GM23338 (cell line): Measurements from ENCODE around the gene OR6K3. TPM values are rescaled to one million over a fixed set of nuclear protein-coding genes. Genes with fewer than 3 reads are reported as not detected.

Experiments
- ATAC-seq: fragments of 200-7000 bp; cut with Tn5 transposase; 3 replicates; pipeline ENCODE4 v1.9.1; 2020
- DNase-seq: peaks from one replicate; pipeline ENCODE4 v3.0.0-alpha.2; 2015; ENCODE audit warnings: low spot score
- H2AFZ ChIP-seq: fragments of 200-600 bp; sonication (generic); 2 replicates; pipeline ENCODE4 v1.8.0; 2016; ENCODE audit warnings: antibody characterized with exemption, mild to moderate bottlenecking, moderate library complexity
- H3F3A ChIP-seq: fragments of 200-600 bp; sonication (generic); replicated peaks from 2 replicates; pipeline ENCODE4 v1.8.0; 2017; ENCODE audit warnings: antibody characterized with exemption, mixed run types, low read depth
- H3K27ac ChIP-seq: fragments of 200-600 bp; sonication (generic); 2 replicates; pipeline ENCODE4 v1.6.1; 2016; ENCODE audit warnings: low read depth
- H3K27me3 ChIP-seq: fragments of 200-600 bp; sonication (generic); 2 replicates; pipeline ENCODE4 v1.8.0; 2016; ENCODE audit warnings: mild to moderate bottlenecking, mixed run types, moderate library complexity; ENCODE audit not compliant: insufficient read depth
- H3K36me3 ChIP-seq: fragments of 200-600 bp; sonication (generic); 2 replicates; pipeline ENCODE4 v1.8.0; 2016; ENCODE audit warnings: mild to moderate bottlenecking; ENCODE audit not compliant: insufficient read depth
- H3K4me1 ChIP-seq: fragments of 200-600 bp; sonication (generic); 2 replicates; pipeline ENCODE4 v1.8.0; 2016; ENCODE audit warnings: mild to moderate bottlenecking, moderate library complexity; ENCODE audit not compliant: insufficient read depth
- H3K4me2 ChIP-seq: fragments of 200-600 bp; sonication (generic); 2 replicates; pipeline ENCODE4 v1.7.1; 2017; ENCODE audit warnings: mixed run types
- H3K4me3 ChIP-seq: fragments of 200-600 bp; sonication (generic); 2 replicates; pipeline ENCODE4 v1.6.1; 2016; ENCODE audit warnings: mixed run types
- H3K79me2 ChIP-seq: fragments of 200-600 bp; sonication (generic); replicated peaks from 2 replicates; pipeline ENCODE4 v1.8.0; 2017; ENCODE audit warnings: mild to moderate bottlenecking; ENCODE audit not compliant: insufficient read depth
- H3K9me2 ChIP-seq: fragments of 200-600 bp; sonication (generic); 2 replicates; pipeline ENCODE4 v1.8.0; 2017; ENCODE audit not compliant: insufficient read depth
- H4K20me1 ChIP-seq: fragments of 200-600 bp; sonication (generic); replicated peaks from 2 replicates; pipeline ENCODE4 v1.8.0; 2017; ENCODE audit warnings: mild to moderate bottlenecking; ENCODE audit not compliant: insufficient read depth
- H3K27ac Mint-ChIP-seq: 2 replicates; pipeline ENCODE4 v1.8.0; 2020; ENCODE audit warnings: inconsistent platforms, mild to moderate bottlenecking, moderate library complexity, mixed read lengths
- H3K27me3 Mint-ChIP-seq: 3 replicates; pipeline ENCODE4 v1.8.0; 2022; ENCODE audit warnings: low read depth, mild to moderate bottlenecking, moderate library complexity, mixed read lengths, inconsistent platforms; ENCODE audit not compliant: insufficient read depth, poor library complexity
- H3K36me3 Mint-ChIP-seq: 3 replicates; pipeline ENCODE4 v1.8.0; 2021; ENCODE audit warnings: low read depth, mild to moderate bottlenecking, inconsistent platforms, moderate library complexity, mixed read lengths
- H3K4me1 Mint-ChIP-seq: 3 replicates; pipeline ENCODE4 v1.8.0; 2020; ENCODE audit warnings: mild to moderate bottlenecking, inconsistent platforms, mixed read lengths
- H3K4me3 Mint-ChIP-seq: 3 replicates; pipeline ENCODE4 v1.8.0; 2021; ENCODE audit warnings: moderate library complexity, mild to moderate bottlenecking, inconsistent platforms, mixed read lengths
- H3K9me3 Mint-ChIP-seq: 3 replicates; pipeline ENCODE4 v1.8.0; 2020; ENCODE audit warnings: moderate library complexity, mild to moderate bottlenecking, inconsistent platforms, mixed read lengths
- CREB1 ChIP-seq: fragments of 250-450 bp; sonication (Bioruptor Pico); IDR thresholded peaks from 2 replicates; pipeline ENCODE4 v1.5.0; 2020; ENCODE audit warnings: low read depth, mild to moderate bottlenecking, moderate library complexity
- CTCF ChIP-seq, 2 experiments: fragments of 200-600 bp in 1 of 2; sonication (generic) in 1 of 2; conservative IDR thresholded peaks; 2 replicates each; pipeline versions ENCODE4 v1.5.1 to v1.6.1; 2016 to 2017; ENCODE audit warnings: antibody characterized with exemption in 2 of 2, low read depth in 2 of 2, mild to moderate bottlenecking in 2 of 2, moderate library complexity in 1 of 2
- EZH2 ChIP-seq: fragments of 200-600 bp; sonication (generic); IDR thresholded peaks from one replicate; pipeline ENCODE4 v1.8.0; 2017; ENCODE audit warnings: antibody characterized with exemption, mild to moderate bottlenecking, low read depth; ENCODE audit not compliant: unreplicated experiment
- EZH2phosphoT487 ChIP-seq: fragments of 200-600 bp; sonication (generic); IDR thresholded peaks from one replicate; pipeline ENCODE4 v1.8.1; 2018; ENCODE audit warnings: antibody characterized with exemption; ENCODE audit not compliant: unreplicated experiment
- JUNB ChIP-seq: IDR thresholded peaks from one replicate; pipeline ENCODE4 v1.6.1; 2016; ENCODE audit warnings: antibody characterized with exemption; ENCODE audit not compliant: unreplicated experiment
- NANOG ChIP-seq: IDR thresholded peaks from 2 replicates; pipeline ENCODE4 v1.6.1; 2016; ENCODE audit warnings: antibody characterized with exemption, borderline replicate concordance
- POLR2AphosphoS5 ChIP-seq: IDR thresholded peaks from 2 replicates; pipeline ENCODE4 v1.6.1; 2016; ENCODE audit warnings: antibody characterized with exemption, low read depth
- STAT1 ChIP-seq: IDR thresholded peaks from one replicate; pipeline ENCODE4 v1.6.1; 2016; ENCODE audit warnings: antibody characterized with exemption; ENCODE audit not compliant: unreplicated experiment
- ZNF114 ChIP-seq: fragments of 250-450 bp; sonication (Bioruptor Pico); IDR thresholded peaks from 2 replicates; pipeline ENCODE4 v1.5.0; 2020; ENCODE audit warnings: mild to moderate bottlenecking, moderate library complexity
- ZNF331 ChIP-seq: fragments of 250-450 bp; sonication (Bioruptor Pico); IDR thresholded peaks from 2 replicates; pipeline ENCODE4 v1.5.0; 2020; ENCODE audit warnings: low read depth, mild to moderate bottlenecking, moderate library complexity
- polyA plus RNA-seq: library from polyadenylated mRNA; unstranded; fragments of >200 nt; fragmentation: Nextera tagmentation; extraction: Ambion mirVana; gene quantifications from 2 replicates; pipeline ENCODE4 v1.2.1, GENCODE V29; 2016
- total RNA-seq: library from RNA; depleted of rRNA; stranded (reverse); fragments of >200 nt; shearing (Covaris generic); gene quantifications from 2 replicates; pipeline ENCODE4 v1.2.3, GENCODE V29; 2014
- TF ChIP-seq, protein P1 (sequence below): IDR thresholded peaks from 2 replicates; pipeline ENCODE4 v1.6.1; 2016; ENCODE audit warnings: antibody characterized with exemption
- TF ChIP-seq, protein P2 (sequence below): IDR thresholded peaks from one replicate; pipeline ENCODE4 v1.6.1; 2018; ENCODE audit warnings: antibody characterized with exemption; ENCODE audit not compliant: unreplicated experiment
- TF ChIP-seq, protein P3 (sequence below): fragments of 250-450 bp; sonication (Bioruptor Pico); IDR thresholded peaks from 2 replicates; pipeline ENCODE4 v1.5.0; 2020; ENCODE audit warnings: mild to moderate bottlenecking, moderate library complexity

Gene OR6K3
- total and polyA plus RNA-seq, 2 experiments from 2014 or later, result not detected

- Histone ChIP-seq H2AFZ (no peak overlapping the region), H3F3A (no peaks in the 10 kb centered on the region), H3K4me2 (no peak overlapping the region), H3K9me2 (no peaks in the 10 kb centered on the region; the same call in 1 of the 2 replicates), H3K79me2 (no peaks in the 10 kb centered on the region), H3K4me3 (no peak overlapping the region), H3K27ac (no peak overlapping the region), H4K20me1 (no peaks in the 10 kb centered on the region), H3K36me3 (no peaks in the 10 kb centered on the region), H3K27me3 (no peaks in the 10 kb centered on the region), H3K4me1 (no peaks in the 10 kb centered on the region)
- H3K27ac Mint-ChIP-seq, result no peak overlapping the region
- H3K36me3 Mint-ChIP-seq, result no peaks in the 10 kb centered on the region
- no peaks in the 10 kb centered on the region for H3K9me3 Mint-ChIP-seq
- no peaks in the 10 kb centered on the region for H3K4me1 Mint-ChIP-seq
- H3K4me3 Mint-ChIP-seq, result no peak overlapping the region
- no peak for ATAC-seq
- no peaks in the 10 kb centered on the region for H3K27me3 Mint-ChIP-seq
- DNase-seq, result no peak
- TF ChIP-seq EZH2 (no peak), EZH2phosphoT487 (no peak), ZNF114 (no peak), POLR2AphosphoS5 (no peak), NANOG (no peak), JUNB (no peak), CTCF (conservative IDR thresholded peaks at IDR 0.05; ENCODE audit: low read depth in 2 of 2) (no peak), ZNF331 (CRISPR knock-in tag) (no peak), STAT1 (no peak), CREB1 (CRISPR knock-in tag) (no peak)
- TF ChIP-seq, protein P1, sequence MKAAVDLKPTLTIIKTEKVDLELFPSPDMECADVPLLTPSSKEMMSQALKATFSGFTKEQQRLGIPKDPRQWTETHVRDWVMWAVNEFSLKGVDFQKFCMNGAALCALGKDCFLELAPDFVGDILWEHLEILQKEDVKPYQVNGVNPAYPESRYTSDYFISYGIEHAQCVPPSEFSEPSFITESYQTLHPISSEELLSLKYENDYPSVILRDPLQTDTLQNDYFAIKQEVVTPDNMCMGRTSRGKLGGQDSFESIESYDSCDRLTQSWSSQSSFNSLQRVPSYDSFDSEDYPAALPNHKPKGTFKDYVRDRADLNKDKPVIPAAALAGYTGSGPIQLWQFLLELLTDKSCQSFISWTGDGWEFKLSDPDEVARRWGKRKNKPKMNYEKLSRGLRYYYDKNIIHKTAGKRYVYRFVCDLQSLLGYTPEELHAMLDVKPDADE, result no peak
- TF ChIP-seq, protein P2, sequence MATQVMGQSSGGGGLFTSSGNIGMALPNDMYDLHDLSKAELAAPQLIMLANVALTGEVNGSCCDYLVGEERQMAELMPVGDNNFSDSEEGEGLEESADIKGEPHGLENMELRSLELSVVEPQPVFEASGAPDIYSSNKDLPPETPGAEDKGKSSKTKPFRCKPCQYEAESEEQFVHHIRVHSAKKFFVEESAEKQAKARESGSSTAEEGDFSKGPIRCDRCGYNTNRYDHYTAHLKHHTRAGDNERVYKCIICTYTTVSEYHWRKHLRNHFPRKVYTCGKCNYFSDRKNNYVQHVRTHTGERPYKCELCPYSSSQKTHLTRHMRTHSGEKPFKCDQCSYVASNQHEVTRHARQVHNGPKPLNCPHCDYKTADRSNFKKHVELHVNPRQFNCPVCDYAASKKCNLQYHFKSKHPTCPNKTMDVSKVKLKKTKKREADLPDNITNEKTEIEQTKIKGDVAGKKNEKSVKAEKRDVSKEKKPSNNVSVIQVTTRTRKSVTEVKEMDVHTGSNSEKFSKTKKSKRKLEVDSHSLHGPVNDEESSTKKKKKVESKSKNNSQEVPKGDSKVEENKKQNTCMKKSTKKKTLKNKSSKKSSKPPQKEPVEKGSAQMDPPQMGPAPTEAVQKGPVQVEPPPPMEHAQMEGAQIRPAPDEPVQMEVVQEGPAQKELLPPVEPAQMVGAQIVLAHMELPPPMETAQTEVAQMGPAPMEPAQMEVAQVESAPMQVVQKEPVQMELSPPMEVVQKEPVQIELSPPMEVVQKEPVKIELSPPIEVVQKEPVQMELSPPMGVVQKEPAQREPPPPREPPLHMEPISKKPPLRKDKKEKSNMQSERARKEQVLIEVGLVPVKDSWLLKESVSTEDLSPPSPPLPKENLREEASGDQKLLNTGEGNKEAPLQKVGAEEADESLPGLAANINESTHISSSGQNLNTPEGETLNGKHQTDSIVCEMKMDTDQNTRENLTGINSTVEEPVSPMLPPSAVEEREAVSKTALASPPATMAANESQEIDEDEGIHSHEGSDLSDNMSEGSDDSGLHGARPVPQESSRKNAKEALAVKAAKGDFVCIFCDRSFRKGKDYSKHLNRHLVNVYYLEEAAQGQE, result no peak
- TF ChIP-seq, protein P3, sequence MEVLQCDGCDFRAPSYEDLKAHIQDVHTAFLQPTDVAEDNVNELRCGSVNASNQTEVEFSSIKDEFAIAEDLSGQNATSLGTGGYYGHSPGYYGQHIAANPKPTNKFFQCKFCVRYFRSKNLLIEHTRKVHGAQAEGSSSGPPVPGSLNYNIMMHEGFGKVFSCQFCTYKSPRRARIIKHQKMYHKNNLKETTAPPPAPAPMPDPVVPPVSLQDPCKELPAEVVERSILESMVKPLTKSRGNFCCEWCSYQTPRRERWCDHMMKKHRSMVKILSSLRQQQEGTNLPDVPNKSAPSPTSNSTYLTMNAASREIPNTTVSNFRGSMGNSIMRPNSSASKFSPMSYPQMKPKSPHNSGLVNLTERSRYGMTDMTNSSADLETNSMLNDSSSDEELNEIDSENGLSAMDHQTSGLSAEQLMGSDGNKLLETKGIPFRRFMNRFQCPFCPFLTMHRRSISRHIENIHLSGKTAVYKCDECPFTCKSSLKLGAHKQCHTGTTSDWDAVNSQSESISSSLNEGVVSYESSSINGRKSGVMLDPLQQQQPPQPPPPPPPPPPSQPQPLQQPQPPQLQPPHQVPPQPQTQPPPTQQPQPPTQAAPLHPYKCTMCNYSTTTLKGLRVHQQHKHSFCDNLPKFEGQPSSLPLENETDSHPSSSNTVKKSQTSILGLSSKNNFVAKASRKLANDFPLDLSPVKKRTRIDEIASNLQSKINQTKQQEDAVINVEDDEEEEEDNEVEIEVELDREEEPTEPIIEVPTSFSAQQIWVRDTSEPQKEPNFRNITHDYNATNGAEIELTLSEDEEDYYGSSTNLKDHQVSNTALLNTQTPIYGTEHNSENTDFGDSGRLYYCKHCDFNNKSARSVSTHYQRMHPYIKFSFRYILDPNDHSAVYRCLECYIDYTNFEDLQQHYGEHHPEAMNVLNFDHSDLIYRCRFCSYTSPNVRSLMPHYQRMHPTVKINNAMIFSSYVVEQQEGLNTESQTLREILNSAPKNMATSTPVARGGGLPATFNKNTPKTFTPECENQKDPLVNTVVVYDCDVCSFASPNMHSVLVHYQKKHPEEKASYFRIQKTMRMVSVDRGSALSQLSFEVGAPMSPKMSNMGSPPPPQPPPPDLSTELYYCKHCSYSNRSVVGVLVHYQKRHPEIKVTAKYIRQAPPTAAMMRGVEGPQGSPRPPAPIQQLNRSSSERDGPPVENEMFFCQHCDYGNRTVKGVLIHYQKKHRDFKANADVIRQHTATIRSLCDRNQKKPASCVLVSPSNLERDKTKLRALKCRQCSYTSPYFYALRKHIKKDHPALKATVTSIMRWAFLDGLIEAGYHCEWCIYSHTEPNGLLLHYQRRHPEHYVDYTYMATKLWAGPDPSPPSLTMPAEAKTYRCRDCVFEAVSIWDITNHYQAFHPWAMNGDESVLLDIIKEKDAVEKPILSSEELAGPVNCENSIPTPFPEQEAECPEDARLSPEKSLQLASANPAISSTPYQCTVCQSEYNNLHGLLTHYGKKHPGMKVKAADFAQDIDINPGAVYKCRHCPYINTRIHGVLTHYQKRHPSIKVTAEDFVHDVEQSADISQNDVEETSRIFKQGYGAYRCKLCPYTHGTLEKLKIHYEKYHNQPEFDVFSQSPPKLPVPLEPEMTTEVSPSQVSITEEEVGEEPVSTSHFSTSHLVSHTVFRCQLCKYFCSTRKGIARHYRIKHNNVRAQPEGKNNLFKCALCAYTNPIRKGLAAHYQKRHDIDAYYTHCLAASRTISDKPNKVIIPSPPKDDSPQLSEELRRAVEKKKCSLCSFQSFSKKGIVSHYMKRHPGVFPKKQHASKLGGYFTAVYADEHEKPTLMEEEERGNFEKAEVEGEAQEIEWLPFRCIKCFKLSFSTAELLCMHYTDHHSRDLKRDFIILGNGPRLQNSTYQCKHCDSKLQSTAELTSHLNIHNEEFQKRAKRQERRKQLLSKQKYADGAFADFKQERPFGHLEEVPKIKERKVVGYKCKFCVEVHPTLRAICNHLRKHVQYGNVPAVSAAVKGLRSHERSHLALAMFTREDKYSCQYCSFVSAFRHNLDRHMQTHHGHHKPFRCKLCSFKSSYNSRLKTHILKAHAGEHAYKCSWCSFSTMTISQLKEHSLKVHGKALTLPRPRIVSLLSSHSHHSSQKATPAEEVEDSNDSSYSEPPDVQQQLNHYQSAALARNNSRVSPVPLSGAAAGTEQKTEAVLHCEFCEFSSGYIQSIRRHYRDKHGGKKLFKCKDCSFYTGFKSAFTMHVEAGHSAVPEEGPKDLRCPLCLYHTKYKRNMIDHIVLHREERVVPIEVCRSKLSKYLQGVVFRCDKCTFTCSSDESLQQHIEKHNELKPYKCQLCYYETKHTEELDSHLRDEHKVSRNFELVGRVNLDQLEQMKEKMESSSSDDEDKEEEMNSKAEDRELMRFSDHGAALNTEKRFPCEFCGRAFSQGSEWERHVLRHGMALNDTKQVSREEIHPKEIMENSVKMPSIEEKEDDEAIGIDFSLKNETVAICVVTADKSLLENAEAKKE (CRISPR knock-in tag), result no peak
Measured at GRCh38 chr1:158731707-158732106, 11.2 kb upstream of the OR6K3 start.
